WI38 (cell line): ENCODE data around the gene F13A1.

Source experiments
- H3K4me3 ChIP-seq: 2 replicates; pipeline ENCODE4 v1.5.1; 2011; ENCODE audit warnings: low read depth, mild to moderate bottlenecking, control low read depth, low read length
- TF ChIP-seq, protein P1 (sequence below): IDR thresholded peaks from 2 replicates; pipeline ENCODE4 v1.5.1; 2012; ENCODE audit warnings: low read depth, mild to moderate bottlenecking, control low read depth, low read length

Gene F13A1

DNA sequence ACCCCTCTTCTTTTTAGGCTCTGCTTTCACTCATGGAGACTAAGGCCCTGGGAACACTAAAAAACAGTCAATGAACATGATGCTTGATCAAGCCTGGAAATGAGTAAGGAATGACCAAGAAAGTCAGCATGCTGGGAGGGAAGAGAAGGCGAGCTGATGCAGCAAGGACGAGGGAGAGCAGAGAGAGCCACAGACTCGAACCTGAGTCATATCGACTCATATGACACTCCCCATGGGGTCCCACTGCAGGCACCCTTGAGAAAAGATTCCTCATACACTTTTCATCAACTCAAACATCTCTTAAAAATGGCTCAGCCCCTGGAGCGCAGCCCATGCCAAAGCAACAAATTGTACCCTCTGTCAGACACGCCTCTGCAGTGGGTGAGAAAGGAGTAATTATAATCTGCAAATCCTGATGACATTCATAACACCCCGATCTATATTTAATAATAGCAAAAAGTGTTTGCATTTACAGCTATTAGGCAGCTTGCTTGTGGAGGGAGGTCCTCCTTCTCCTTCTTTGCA is 127.2 kb downstream of the F13A1 start:
- TF ChIP-seq, protein P1, sequence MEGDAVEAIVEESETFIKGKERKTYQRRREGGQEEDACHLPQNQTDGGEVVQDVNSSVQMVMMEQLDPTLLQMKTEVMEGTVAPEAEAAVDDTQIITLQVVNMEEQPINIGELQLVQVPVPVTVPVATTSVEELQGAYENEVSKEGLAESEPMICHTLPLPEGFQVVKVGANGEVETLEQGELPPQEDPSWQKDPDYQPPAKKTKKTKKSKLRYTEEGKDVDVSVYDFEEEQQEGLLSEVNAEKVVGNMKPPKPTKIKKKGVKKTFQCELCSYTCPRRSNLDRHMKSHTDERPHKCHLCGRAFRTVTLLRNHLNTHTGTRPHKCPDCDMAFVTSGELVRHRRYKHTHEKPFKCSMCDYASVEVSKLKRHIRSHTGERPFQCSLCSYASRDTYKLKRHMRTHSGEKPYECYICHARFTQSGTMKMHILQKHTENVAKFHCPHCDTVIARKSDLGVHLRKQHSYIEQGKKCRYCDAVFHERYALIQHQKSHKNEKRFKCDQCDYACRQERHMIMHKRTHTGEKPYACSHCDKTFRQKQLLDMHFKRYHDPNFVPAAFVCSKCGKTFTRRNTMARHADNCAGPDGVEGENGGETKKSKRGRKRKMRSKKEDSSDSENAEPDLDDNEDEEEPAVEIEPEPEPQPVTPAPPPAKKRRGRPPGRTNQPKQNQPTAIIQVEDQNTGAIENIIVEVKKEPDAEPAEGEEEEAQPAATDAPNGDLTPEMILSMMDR, result no peak
- no peak overlapping the region for H3K4me3 ChIP-seq

DNA sequence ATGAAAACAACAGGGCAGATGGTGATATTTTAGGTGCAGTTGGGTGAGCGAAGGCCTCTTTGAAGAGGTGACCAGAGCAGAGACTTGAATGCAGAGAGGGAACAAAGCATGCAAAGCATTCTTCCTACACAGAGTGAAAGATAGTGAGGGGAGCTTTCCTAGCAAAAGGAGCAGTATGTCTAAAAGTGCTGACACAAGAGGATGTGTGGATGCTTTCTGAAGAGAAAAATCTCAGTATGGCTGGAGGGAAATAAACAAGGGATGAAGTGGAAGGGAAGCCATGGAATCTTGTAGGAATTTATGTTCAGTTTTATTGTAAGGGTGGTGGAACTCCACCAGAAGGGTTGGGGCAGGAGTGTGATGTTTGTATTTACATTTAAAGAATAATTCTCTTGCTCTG is 128.6 kb downstream of the F13A1 start:
- TF ChIP-seq, protein P1, result no peak
- H3K4me3 ChIP-seq, result no peak overlapping the region

DNA sequence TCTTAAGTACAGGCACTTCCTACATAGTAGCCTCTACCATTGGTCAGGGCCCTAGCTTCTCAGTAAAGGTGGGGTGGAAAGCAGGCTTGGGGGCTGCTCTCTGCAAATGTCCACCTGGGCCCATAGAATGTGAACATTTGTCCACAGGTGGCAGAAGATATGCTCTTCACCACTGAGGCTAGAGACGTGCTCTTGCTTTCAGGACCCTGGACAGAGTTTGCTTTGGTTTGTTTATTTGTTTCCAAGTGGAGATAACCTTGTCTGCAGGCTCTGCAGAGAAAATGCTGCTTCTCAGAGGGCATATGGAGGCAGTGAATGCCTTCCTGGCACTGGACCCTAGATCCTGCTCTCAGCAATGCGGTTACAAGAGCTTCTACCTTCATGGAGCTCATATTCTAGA is 129.0 kb downstream of the F13A1 start:
- no peak overlapping the region for H3K4me3 ChIP-seq
- TF ChIP-seq, protein P1, result no peak

DNA sequence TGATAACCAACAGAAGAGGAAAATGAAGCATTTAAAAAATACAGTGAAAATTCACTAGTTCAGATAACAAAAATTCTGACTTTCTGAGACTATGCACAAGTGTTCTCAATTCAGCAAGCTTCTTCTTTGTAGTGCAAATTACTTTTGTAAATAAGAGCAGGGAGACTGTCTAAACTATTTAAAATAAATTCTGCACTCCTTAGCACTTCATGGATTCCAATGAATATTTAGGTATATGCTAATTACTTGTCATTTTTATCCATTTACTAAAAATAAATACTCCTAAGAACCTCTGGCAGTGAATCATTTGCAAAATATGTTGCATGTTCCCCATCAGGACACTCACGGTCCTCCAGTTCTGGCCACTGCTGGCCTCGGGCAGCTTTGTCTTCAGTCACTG is 139.8 kb downstream of the F13A1 start:
- TF ChIP-seq, protein P1, result no peak
- no peak overlapping the region for H3K4me3 ChIP-seq

DNA sequence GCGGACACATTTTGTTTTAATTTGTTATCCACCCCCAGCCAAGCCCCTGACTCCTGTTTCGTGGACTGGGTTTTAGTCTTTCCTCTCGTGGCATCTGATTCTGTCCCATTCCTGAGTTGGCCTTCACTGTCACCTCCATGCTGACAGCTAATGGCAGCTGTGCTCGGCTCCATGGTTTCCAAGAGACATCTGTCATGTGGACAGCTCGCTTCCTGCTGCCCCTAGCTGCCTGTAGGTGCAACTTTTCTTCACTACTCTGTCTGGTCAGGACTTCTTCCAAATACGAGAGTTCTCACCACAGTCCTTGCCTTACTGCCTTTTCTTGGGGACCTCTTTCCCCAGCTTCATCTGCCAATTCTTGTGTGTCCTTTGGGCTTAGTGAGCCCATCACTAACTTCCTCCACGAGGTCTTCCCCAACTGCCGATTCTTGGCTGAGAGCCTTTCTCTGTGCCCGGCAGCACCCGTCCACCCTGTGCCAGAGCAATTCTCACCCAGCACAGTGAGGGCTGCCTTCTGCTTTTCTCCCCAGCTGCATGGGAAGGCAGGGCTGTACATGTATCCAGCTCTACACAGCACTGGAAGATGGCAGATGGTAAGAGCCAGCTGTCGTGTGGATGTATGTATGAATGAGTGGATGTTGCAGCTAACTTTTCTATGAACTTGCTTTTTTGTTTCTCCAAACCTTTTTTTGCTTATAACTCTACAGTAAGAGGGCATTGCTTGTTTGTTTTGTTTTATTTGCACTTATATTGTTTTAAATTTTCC is 140.4 kb downstream of the F13A1 start:
- TF ChIP-seq, protein P1, result no peak
- H3K4me3 ChIP-seq, result no peak overlapping the region

DNA sequence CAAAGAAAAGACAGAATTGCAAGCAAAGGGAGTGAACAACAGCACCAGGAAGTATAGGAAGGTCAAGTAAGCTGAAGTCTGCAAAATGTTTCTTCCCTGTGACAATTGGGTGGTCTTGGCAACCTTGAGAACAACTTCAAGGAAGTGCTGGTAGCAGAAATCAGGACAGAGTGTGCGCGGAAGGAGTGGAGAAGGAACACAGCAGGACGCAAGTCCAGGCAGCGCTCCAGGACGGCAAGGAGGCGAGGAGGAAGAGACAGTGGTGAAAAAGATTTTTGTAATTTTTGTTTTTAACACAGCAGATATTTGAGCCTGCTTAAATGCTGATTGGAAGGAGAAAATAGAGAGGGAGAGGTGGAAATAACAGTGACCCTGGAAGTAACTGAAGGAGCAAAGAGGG is 141.7 kb downstream of the F13A1 start:
- H3K4me3 ChIP-seq, result no peak overlapping the region

DNA sequence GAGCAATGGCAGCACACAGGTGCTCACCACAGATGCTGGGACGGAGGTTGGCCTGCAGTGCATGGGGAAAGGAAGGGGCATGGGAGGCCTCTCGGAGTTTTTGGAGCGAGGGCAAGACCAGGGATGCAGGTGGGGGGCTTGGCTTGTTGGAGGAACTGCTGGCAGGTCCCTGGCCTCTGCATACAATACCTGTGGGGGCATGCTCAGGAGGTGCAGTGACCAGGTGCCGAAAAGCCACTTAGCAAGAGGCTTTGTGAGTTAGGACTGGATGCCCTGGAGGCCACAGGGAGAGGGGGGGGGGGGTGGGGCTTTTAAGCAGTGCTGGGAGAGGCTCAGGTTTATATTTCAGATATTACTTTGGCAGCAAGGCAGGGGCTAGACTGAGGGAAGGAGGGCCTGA is 142.7 kb downstream of the F13A1 start:
- no peak overlapping the region for H3K4me3 ChIP-seq
- TF ChIP-seq, protein P1, result no peak

More for the DNA sequence above, 141.7 kb downstream of the F13A1 start:
- TF ChIP-seq, protein P1, result no peak
